Posterior vena cava (tissue), 2 donors: Measurements from ENCODE around the gene PAX3. TPM values are rescaled to one million over a fixed set of nuclear protein-coding genes. Genes with fewer than 3 reads are reported as not detected.

Experiments
- DNase-seq: peaks from one replicate; pipeline ENCODE4 v3.0.0-alpha.2; 2020; ENCODE audit warnings: low spot score
- intact Hi-C, 2 donors: fragments of 100-400 bp; cut with DNase I; formaldehyde crosslinking; loops; one replicate each; pipeline versions ENCODE4 v1.14.1 to v1.14.2; 2022 to 2023
- total RNA-seq, 2 donors: library from RNA; stranded (reverse); fragmentation: NEBNext Ultra II Directional; extraction: Animal tissue kit (Norgen Biotek cat#: 25700); gene quantifications; one replicate each; pipeline ENCODE4 v1.2.1, GENCODE V29; 2021
- donor health status: DM: yes; HTN: yes; CAD: no.
- donor health status: DM: yes; HTN: yes; CAD: no.

PAX3 gene
- total RNA-seq, 2 donors from 2014 or later, result 0.37 to 0.48 TPM

DNA sequence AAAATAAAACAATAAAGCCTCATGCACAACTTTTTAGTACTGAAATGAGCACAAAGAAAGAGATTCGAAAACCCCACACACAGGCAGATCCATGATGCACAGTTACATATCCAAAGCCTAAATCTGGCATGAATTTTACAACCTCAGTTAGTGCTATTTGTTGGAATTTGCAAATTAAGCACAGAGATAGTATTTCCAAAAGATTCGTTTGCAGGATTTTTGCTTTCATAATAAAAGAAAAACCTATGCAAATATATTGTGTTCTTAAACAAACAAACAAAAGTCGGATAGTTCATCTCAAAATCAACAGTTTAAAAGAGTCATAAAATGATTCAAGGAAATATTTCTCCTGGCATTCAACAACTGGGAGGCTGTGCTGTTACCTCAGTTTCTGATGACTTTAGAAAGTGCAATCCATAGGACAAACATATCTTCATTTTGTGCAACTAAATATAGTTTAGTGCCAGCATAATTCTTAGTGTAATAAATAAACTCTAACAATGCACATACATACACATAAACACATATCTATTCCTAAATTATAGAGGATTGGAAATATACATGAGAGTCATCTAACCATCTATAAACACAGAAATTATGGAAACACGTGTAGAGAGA is 10.8 kb downstream of the PAX3 start:
- intact Hi-C loops, result no loop called here
- no peak for DNase-seq

GRCh38 chr2:222284466-222284865 is 14.3 kb downstream of the PAX3 start:
- no peak for DNase-seq
- intact Hi-C loops, result no loop called here

DNA sequence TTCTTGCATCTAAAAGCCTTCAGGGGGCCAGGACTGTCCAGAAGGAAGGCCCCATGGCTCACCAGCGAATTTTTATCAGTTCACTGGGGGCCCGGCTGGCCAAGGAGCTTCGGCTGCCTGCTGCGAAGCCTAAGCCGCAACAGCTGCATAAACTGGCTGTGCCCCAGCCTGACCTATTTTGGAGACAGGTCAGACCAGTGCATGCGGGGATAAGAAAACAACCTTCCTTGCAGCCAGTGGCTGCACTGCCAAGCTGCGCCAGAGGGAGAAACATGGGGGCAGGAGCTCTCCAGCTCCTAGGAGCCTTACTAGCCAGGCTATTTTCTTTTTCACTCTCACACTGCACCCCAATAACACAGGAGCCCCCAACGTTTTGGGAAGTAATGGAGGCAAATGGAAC is 15.2 kb downstream of the PAX3 start:
- no peak for DNase-seq
- intact Hi-C loops, result no loop called here

DNA sequence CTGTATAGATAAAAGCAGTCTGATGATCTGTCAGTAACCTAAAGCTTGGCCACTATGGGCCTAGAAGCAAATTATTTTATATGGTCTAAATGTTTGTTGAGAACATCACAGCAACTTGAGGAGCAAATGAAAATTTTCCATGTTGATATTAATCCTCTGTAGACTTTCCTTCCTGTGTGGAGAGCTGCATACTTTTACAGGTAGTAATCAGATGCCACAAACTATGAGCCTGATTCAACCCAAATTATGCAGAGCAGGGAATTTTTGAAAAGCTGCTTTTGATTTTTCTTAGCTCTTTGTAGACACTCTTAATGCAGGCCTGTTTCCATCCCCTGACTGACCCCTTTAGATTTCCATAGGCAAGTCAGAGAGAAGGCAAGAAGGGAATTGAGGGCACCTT is 17.3 kb downstream of the PAX3 start:
- intact Hi-C loops, result no loop called here
- no peak for DNase-seq

DNA sequence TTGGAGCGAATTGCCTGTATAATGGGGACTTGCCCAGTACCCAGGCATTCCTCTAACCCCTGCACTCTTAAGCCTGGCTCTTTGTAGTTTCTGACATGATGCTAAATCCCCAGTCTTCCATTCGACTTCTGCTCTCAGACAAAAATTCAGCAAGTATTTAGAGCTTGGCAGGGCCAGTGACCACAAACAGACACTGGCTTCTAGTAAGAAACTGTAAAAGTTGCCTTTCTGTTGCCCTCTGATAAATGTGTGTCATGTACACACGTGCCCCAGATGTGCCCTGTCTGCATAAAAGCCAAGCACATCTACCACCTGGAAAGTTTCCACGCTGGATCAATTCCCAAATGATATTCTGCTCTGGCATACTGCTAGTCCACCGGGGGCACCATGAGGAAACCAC is 18.0 kb downstream of the PAX3 start:
- DNase-seq, result no peak
- intact Hi-C loops, result no loop called here

DNA sequence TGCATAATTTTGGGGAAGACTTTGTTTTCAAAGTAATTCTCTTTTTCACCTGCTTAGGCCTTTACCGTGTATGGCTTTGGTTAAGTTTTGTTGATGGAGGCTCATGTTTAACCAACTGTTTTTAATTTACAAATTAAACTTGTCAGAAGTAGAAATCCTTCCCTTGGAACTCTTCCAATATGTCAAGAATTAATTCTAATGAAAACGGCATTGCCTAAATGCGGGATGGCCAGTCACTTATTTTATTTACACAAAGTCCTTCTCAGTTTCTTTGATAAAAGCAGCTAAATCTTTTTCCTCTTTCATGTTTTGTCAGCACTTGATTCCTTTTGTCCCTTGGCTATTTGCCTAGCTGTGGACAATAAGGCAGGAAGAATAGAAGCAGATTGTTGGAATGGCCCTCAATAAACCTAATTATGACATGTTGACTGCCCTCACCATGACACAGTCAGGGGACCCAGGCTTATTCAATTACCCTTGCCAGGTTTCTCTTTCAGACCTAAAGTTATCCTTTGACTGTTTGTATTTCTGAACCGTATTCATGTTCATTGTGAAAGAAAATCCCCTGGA is 26.3 kb downstream of the PAX3 start:
- intact Hi-C loops, result no loop called here
- no peak for DNase-seq

DNA sequence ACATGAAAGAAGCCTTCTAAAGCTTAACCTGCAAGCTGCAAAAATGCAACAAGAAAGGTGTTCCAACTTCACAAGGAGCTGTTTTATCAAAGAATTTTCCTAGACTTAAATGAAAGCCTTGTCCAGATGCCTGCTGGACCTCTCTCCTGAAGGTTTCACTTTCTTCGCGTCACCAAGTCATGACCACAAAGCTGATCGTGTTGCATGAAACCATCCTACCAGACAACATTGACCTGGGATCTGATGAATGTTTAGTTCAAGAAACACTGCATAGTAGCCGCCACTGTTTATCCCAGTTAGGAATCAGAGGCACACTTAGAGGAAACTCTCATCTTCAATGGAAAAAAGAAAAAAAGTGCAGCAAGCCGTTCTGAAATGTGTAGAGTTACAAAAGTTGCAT is 26.9 kb downstream of the PAX3 start:
- DNase-seq, result no peak
- intact Hi-C loops, result no loop called here

GRCh38 chr2:222270396-222270795 is 28.4 kb downstream of the PAX3 start:
- intact Hi-C loops, result no loop called here
- no peak for DNase-seq

- intact Hi-C loops, result no loop called here
- no peak for DNase-seq
Measured at GRCh38 chr2:222269132-222269531, 29.7 kb downstream of the PAX3 start.

DNA sequence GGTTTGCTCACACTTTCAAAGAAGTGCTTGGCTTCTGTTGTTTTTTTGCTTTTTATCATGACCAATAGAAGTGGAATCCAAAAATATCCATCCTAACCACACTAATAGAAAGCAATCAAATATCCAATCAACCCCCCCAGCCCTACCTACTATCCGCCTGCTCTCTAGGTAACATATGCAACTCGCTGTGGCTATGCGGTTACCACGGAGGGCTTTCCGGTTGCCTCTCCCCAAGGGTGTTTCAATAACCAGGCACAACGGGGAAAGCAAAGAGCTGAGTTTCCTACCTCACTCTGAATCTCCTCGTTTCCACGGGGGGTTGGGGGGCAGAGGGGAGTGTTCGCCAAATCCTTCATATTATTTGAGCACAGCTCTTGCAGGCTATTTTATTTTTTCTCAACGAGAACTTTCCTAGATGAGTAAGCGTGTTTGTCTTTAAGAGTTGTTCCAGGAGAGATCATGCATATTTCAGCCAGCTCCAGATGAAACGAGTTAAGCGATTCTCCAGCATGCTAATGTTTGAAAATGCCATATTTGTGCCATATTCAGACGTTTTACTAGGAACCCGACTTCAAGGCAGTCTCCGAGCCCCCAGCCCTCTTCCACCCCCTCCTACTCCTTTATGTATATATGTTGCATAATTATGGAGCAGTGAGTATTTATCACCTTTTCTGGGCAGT is 30.3 kb downstream of the PAX3 start:
- intact Hi-C loops, result no loop called here
- no peak for DNase-seq

GRCh38 chr2:222264791-222265320 is 33.9 kb downstream of the PAX3 start:
- no peak for DNase-seq
- intact Hi-C loops, result no loop called here

DNA sequence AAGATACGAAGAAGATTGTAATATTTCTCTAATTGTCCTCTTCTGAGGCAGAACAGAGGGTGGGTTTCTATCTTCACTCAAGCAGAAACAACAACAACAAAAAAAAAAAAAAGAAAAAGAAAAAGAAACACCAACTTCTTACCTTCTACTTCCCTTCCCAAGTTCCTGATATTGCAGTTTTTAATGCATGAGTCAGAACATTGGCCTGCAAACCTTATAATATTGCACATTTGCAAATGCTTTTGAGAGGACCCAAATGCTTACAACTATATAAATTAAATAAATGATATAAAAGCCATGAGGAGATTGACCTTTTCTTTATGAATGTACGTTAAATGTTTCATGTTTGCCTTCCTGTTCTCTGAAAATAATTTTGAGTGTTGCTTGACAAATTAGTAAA is 37.3 kb downstream of the PAX3 start:
- intact Hi-C loops, result no loop called here
- DNase-seq, result no peak

DNA sequence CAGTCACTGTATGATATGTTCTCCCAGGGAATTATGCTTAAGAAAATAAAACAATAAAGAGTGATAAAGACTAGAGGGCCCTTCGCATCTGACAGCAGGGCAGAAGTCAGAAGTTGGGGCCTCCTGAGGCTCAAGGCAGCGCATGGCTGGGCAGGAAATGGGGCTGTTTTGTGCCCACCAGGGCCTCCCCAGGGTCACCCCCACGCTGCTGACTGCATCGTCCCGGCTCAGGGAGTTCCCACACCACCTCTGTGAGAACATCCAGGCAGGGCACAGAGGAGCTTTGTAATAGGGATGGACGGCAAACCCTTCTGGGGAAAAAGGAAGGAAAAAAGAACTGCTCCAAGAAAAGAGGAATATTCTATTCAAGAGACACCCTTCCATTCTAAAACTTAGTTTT is 41.2 kb downstream of the PAX3 start:
- intact Hi-C loops, result no loop called here
- no peak for DNase-seq

- intact Hi-C loops, result no loop called here
- no peak for DNase-seq
Measured at GRCh38 chr2:222256250-222256649, 42.5 kb downstream of the PAX3 start.

DNA sequence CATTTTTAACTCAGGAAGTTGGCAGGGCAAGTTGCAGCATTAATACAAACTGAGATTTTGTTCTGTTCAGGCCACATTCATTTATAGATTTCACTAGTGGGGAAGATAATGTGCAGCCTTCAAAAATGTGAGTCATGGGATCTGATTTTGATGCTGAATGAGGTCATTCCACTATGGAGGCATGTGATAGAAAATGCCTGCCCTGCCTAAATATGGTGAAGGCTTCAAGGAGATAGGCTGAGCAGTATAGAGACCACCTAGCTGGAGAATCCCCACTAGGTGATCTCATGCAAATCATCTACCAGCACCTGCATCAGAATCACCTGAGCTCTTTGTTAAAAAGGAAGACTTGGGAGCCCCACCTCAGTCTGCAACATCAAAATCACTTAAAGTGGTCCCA is 43.7 kb downstream of the PAX3 start:
- no peak for DNase-seq
- intact Hi-C loops, result no loop called here

DNA sequence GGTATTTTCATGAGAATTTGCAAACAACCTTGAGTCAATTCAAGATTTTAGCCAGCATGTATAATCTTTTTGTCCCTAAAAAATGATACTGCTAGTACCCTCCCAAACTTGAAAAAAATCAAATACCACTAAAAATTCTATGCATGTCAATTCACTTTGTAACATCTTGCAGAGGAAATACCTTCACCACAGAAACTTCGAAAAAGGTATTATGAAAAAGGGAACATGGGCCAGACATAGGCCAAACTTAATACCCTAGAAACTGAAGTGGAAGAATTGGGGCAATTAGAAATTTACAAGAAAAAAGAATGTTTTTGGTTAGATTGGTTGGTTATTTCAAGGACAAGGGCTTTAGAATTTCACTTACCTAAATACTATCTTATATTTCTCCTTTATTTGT is 48.5 kb downstream of the PAX3 start:
- intact Hi-C loops, result no loop called here
- no peak for DNase-seq

- intact Hi-C loops, result no loop called here
- no peak for DNase-seq
Measured at GRCh38 chr2:222249444-222249843, 49.4 kb downstream of the PAX3 start.

DNA sequence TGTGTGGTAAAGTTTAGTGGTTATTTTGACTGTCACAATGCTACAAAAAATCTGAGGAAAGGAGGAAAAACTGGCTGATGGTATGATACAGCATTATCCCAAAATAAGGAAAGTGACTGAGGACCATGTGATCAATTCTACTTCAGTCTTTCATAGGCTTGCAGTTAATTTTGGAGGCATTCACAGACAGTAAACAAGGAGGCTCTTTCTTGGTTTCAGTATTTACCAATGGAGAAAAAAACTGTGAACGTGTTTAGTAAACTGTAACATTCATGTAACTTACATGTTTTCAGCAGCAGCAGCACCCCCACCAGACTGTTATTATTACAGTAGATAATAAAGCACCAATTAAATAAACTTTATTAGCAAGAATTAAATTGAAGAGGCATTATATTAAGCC is 50.0 kb downstream of the PAX3 start:
- no peak for DNase-seq
- intact Hi-C loops, result no loop called here

DNA sequence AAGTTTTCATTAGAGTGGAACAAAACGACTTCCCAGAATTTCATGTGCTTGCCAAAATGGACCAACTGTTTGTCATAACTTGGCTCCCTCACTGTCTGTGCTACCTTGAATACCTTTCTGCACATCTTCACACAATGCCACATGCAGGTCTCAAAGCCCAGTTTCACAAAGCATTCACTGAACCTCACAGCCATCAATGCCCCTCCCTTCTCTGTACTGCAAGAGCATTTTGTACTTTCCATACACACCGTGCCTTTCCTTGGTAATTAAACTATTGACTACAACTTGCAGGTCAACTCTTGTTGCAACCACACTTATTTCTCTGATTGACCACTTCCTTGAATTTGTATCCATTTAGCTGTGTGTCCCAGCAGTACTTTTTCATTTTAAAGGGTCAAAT is 50.5 kb downstream of the PAX3 start:
- DNase-seq, result no peak
- intact Hi-C loops, result no loop called here

GRCh38 chr2:222242532-222242931 is 56.3 kb downstream of the PAX3 start:
- intact Hi-C loops, result no loop called here
- no peak for DNase-seq
